GM19467 (cell line): ENCODE data around the gene SLC2A9.

Experiments used
- ATAC-seq: cut with Tn5 transposase; IDR thresholded peaks from one replicate; pipeline ENCODE4 v1.9.1; 2021; ENCODE audit warnings: mild to moderate bottlenecking, moderate library complexity; ENCODE audit not compliant: unreplicated experiment

The SLC2A9 gene

DNA sequence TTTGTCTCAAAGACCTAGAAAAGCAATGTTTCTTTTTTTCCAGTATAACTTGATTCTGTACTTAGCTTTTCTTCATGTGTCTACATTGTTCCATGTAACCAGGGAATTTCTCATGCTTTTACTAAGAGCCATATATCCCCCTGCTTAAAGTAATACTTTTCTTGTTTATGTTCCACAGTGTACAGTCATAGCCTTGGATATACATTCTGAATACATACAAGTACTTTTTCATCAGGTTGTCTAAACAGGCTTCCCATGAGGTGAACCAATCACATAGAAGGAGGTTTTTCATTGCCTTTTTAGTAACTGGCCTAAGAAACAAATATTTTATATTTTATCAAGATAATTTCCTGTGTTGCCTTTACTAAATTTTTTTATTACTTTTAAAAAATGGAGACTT lies 52.8 kb downstream of the SLC2A9 start:
- no peak for ATAC-seq

DNA sequence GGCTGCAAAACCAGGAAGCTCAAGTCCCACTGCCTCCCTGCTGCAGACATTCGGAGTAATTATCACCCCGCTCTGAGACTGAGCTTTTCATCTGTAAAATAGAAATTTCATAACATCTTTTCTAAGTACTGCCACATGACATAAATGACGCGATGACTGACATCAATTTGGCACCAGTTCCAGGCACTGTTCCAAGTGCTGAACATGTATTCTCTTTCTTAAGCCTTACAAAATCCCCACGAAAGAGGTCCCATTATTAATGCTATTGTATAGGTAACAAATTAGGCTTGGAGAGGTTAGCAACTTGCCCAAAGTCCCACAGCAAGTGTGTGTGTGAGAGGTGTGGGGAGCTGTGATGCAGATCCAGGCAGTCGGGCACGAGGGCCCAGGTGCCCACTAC lies 56.4 kb downstream of the SLC2A9 start:
- no peak for ATAC-seq

DNA sequence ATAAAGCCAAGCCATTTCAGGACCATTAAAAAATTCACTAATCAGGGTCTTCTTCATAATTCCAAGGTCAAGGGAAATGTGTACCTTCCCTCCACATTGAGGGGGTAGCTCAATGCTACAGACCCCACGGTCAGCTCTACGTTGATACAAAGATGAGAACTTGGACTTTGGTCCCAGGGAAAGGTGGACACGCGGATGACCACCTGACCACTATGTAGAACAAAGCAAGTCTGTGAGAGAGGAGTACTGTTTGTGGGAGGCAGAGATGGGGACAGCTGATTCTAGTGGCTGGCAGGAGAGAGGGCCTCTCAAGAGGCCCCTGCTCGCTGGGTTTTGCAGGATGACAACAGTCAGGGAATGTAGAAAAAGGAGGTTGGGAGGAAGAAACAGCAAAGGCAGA lies 58.0 kb downstream of the SLC2A9 start:
- no peak for ATAC-seq

DNA sequence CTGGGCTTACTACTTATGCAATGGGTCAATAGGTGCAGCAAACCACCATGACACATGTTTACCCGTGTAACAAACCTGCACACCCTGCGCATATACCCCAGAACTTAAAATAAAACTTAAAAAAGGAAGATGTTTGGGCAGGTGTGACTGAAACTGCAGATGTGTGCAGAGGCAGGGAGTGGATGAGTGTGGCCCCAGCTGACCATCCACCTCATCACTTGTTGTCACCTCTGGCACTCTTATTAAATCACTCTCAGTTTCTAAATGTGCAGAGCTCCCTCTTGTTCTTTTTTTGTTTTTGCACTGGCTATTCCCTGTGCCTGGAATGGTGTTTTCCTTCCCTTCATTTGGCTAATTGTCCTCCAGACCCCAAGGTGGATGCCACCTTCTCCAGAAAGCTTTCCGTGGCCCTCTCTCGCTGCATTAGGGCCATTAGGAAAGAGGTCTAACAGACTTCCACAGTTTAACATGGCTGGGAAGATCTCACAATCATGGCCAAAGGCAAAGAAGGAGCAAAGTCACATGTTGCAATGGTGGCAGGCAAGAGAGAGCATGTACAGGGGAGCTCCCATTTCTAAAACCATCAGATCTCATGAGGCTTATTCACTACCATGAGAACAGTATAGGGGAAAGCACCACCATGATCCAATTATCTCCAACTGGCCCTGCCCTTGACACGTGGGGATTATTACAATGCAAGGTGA lies 58.5 kb downstream of the SLC2A9 start:
- ATAC-seq: no peak

DNA sequence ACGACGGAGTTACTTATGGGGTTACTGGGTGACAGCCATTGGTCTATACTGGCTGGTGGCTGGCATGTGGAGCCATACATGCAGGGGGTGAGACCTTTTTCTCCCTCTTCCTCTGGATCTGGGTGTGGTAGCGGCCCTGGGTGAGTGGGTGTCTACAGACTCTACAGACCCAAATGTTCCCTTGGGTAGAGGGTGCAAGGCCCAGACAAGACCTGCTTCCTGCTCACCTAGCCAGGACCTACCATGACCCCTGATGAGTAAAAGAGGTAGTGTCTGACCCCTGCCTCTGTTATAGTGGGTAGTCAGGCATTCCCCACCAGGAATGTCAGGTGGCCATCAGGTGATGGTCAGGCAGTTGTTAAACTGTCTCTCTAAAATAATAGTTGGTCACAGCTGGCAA lies 66.8 kb downstream of the SLC2A9 start:
- no peak for ATAC-seq

DNA sequence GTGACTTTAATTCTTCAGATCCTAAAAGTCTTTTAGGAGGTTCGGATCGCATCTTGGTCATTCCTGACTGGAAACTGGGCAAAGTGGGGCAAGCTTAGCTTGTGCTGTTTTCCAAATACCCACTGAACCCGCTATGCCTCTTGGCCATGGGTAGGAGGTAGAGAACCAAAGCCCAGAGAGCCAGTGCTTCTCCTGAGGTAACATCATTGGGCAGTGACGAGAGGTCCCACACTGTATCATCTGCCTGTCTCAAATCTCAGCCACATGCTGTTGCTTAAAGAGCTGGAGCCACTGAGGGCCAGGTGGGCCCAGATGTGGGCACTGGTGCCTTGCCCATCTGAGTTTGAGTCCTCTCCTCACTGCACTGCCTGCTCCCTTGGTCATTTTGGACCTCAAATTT lies 68.2 kb downstream of the SLC2A9 start:
- no peak for ATAC-seq

DNA sequence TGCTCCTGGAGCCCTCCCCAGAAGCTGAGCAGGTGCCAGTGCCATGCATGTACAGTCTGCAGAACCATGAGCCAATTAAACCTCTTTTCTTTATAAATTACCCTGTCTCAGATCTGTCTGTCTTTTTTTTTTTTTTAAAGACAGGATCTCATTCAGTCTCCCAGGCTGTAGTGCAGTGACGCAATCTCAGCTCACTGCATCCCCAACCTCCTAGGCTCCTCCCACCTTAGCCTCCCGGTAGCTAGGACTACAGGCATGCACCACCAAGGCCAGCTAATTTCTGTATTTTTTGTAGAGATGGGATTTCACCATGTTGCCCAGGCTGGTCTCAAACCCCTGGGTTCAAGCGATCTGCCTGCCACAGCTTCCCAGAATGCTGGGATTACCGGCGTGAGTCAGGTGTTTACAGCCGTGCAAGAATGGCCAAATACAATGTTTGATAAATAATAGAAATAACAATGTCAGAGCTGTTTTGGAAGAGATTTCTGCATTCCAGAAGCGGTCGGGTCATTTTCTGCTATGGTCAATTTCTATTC lies 68.8 kb downstream of the SLC2A9 start:
- no peak for ATAC-seq

DNA sequence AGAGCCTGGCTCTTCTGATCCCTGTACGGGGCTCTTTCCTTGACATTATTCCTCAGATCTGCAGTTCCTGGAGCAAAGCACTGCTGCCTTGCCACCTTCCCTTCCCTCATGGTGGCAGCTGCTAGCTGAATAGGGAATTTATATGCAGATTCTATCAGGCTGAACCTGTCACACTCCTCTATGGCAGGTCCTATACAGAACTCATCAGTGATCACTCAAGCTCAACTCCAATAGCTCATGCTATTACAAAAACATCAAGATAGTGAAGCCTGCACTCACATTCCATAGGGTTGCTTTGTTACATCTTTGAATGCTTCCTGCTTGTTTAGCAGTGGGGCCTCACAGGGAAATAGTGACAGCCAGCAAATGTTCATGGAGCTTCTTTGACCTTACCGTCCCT lies 71.7 kb downstream of the SLC2A9 start:
- ATAC-seq: no peak

DNA sequence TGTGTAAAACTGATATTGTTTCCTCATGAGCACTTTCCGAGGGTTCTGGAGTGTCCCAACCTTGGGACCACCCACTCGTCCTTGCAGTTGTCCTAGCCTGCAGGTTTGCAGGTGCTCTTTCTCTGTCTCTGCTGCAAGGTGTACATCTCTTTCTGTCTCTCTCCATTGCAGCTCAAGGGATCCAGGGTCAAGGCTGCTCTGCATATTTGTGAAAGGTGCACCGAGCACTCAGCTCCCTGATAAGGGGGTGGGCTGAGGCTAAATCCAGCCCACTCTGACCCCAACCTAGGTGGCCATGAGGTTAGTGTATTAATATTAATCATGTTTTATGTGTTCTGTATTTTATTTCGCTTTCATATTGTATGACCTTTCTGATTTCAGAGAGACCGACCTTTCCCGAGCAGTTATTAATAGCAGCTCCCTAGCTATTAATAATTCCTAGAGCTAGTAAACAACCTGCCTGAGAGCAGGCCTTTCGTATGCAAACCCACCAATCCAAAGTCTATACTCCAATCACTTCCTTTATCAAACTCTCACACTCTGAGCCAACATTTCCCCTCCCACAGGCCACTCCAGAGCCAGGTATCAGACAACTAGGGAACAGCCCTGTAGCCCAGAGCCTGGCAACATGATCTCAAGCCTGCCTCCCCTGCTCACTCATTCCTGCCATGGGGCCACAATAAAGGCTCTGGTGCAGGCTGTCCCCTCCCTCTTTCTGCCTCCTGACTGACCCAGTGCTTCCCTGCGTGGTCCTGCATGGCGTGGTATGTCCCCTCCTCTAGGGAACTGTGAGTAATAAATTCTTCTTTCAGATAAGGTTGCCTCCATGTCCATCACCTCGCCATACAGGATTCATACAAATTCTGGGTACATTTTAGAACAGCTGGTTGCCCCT lies 73.9 kb downstream of the SLC2A9 start:
- ATAC-seq: no peak

DNA sequence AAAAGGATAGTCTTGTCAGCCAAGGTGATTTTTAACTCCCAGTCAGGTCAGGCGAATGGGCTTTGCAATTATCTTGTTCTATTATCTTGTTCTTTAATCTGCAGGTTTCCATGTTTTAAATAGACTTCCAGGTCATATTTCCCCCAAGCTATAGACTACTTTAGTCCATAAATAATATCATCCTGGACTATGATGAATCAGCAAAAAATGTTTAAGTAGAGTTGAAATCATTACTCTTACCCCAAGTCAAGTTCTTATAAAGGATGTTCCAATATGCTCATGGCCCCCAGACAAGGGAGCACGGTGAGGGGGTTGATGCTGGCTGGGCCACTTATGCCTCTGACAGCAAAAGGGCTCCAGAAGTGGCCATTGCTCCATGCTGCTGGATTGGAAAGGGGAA lies 75.1 kb downstream of the SLC2A9 start:
- no peak for ATAC-seq

DNA sequence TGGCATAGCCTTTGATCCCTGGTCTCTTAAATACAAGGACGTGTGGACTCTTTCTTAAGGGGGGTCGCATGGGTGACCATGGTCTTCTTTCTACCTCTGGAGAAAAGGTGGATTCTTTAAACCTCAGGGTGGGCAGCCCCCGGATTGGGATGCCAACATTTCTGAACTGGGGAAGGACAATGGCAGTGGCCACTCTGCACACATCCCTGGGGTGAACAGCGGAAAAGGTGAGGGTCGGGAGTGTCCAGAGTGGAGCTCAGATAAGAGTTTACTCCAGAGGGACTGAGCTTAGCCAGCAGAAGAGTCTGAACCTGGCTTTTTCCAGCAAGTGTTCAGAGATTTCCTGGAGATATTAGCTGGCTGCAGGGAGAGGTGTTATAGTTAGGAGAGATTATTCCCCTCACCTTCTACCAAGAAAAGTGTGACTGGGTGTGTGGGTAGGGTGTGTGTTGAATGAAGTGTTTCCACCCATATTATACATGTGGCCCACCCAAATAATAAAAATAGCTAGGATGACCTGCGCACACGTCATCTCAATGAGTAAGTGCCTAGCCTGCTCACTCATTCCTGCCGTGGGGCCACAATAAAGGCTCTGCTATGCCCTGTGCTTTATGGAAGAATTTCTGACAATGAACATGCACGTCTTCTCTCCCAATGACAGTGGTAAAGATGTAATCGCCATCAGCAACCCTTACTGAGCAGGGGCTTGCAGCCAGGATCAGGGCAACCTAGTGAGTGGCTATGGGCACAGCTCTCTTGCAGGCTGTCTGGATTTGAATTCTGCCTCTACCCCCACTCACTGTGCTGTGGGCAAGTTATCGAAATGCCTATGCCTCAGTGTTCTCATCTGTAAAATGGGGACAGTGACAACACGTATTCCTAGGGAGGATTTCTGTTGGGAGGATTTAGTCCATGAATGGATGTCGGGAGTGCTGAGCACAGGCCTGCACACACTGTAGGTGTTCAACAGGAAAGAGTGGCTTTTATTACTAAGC lies 76.6 kb downstream of the SLC2A9 start:
- ATAC-seq: no peak

DNA sequence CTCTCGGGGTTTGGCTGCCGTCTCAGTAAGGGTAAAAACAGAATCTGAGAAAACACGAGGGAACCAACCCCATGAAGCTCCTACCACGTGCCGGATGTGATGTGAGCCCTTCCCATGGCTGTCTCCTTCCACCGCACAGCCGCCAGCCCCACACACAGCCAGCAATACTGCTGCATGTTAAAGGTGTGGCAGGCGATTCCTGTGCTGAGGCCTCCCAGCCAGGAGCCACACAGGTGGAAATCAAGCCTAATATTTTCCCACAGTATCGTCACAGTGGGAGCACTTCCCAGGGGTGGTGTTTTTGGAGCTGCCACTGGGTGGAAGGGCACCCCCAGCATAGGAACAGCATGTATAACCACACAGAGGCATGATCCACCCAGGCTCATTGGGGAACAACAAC lies 77.5 kb downstream of the SLC2A9 start:
- no peak for ATAC-seq

DNA sequence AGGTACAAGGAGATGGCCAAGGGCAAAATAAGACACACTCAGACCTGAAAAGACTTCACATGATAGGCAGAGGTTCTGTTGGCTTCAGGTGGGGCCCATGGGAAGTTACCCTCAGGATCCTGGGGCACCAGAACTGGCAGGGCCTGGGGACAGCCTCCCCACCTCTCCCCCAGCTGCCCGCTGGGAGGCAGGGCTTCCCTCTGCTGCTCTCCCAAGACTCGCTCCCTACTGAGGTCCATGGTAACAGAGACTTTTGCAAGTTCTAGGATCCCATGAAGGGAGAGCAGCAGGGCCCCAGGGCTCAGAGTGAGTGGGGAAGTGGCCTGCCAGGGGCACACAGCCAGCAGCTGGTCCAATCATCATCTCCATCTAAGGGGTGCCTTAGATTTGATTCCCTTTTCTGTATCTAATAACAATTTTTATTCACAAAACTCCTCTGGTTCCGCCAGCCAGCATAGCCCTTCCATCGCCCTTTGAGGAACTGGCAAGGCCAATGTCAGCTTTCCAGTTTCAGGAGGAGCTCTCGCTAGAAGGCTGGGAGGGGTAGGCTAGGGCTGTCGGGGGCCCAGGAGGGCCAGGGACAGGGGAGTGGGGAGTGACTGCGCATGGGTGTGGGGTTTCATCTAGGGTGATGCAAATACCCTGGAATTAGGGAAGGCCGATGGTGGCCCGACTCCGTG lies 78.2 kb downstream of the SLC2A9 start:
- no peak for ATAC-seq

DNA sequence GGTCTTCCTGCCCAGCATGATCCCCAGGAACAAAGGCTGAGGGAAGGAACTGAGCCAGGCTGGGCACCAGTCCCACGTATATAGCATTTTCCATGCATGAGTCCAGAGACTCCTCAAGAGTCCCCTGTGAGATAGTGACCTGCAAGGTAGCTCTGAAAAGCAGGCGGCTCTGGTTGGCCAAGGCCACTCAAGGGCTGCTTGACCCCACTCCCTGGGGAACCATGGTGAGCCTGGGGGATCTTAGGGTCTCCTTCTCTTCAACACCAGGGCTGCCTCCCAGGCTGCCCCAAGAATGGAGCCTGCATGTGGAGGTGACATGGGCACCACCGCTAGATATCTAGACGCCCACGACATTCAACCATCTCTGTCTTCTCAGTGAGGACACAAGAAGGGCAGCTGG lies 79.2 kb downstream of the SLC2A9 start:
- ATAC-seq: no peak

DNA sequence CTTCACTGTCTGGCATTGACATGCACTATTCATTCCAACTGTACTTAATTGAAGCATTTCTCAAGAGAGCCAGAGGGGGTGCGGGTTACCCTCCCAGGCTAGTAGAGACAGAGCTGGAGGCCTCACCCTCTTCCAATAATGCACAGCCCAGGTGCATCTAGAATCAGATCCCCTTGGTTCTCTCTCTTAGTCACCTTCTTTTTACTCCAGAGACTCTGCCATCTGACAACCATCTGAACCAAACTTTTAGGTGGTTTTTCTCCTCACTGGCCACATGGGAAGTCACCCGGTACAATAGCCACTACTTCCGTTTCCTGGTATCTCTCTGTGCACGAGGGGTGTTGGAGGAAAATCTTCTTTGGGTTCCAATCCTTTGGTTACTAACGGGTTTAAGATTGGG lies 81.3 kb downstream of the SLC2A9 start:
- no peak for ATAC-seq

DNA sequence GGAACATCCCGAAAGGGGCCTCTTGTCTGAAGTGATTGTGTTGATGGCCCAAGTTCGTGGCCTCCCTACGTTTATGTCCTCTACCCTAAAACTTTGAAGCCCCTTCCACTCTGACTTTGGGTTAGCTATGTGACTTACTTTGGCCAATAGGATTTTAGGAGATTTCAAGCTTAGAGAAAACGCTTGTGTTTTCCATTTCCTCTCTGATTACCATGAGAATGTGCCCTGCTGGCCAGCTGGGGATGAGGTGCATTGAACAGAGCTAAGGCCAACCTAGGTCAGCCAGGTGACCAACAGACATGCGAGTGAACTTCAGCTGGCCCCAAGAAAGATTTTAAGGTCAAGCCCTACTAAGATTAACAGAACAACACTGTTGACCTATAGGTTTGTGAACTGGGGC lies 82.4 kb downstream of the SLC2A9 start:
- ATAC-seq: no peak

DNA sequence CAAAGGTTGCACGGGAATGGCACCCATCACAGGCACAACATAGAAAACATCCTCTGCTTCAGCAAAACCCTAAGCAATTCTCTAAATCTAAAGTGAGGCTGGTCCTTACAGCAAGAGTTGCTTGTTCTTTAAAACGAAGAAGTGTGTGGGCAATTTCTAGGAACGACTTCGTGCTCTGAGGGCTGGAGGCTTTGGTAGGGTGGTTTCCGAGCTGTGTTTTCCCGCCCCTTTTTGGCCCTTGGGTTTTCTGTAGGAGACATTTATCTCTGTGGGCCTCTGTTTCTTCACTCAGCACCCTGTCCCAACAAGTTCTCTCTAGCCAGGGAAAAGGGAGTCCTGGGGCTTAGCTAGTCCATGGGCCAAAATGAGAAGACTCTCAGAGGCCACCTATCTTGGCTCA lies 84.2 kb downstream of the SLC2A9 start:
- ATAC-seq: no peak

DNA sequence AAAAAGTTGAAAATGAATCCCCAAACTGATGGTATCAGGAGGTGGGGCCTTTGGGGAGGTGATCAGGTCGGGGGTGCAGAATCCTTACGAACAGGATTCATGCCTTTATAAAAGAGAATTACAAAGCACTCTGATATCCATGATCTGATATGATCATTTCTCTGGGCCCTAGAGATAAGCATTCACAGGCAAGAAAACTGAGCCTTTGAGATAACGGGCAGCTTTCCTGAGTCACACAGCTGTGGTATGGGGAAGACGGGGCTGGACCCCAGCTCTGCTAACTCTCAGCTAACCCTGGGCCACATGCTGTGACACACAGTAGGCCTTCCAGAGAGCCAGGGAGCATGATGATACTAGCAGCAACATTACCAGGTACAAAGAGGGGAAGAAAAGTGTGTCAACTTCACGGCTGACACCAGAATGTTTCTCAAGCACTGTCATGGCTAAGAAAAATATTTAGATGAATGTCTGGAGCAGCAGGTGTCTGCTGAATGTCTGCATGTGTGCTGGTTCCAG lies 85.1 kb downstream of the SLC2A9 start:
- no peak for ATAC-seq

DNA sequence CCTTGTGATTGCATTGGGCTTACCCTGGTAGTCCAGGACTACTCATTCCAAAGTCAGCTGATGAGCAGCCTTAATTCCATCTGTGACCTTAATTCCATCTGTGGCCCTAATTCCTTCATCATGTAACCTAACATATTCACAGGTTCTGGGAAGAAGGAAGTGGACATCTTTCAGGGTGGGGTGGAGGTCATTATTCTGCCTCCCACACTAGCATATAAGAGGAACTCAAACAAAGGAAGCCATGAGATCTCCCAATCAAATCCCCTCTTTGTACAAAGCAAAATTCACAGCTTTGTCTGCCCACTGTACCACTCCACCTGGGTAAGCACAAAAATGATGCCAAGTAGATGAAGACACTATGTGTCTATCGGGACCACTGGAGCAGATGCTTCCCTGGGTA lies 87.3 kb downstream of the SLC2A9 start:
- no peak for ATAC-seq

DNA sequence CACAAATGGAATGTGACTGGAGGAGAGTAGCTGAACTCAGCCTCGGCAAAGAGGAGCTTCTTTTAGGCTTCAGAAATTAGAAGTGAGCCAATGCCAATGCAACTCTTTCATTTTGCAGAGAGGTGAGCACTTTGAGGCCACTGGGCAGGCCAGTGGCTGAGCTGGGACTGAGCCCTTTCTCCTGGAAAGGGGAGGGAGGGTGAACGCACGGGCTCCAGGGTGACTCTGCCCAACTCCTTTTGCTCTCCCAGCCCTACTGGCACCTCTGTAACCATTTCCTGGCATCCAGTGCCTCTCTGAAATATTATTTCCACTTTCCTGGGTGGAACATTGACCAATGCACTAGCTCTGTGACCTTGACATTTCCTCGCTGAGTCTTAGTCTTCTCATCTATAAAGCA lies 88.1 kb downstream of the SLC2A9 start:
- no peak for ATAC-seq
